Loucy (cell line): Measurements from ENCODE around the gene SMYD5.

ENCODE experiments used
- CTCF ChIP-seq: fragments of 200-600 bp; sonication (generic); conservative IDR thresholded peaks from 2 replicates; pipeline ENCODE4 v1.5.1; 2014; ENCODE audit warnings: mild to moderate bottlenecking, antibody characterized with exemption, low read length
- EZH2phosphoT487 ChIP-seq: fragments of 200-600 bp; IDR thresholded peaks from 2 replicates; pipeline ENCODE4 v1.6.1; 2018; ENCODE audit warnings: antibody characterized with exemption, mild to moderate bottlenecking, moderate library complexity, borderline replicate concordance

GRCh38 chr2:73225513-73226360 lies 11.7 kb downstream of the SMYD5 start:
- TF ChIP-seq CTCF (no peak), EZH2phosphoT487 (no peak)
